Activated effector memory CD4-positive, alpha-beta T cell treated with Interleukin-2 at 50 U/mL for 16 hours (primary cell): Measurements from ENCODE around the gene GIGYF2.

Experiments used
- DNase-seq: peaks from one replicate; pipeline ENCODE4 v3.0.0-alpha.2; 2020

Gene GIGYF2

GRCh38 chr2:232771870-232772269 lies 74.7 kb downstream of the GIGYF2 start:
- no peak for DNase-seq

- no peak for DNase-seq
Measured at GRCh38 chr2:232772531-232772930, 75.4 kb downstream of the GIGYF2 start.

GRCh38 chr2:232773815-232774214 lies 76.7 kb downstream of the GIGYF2 start:
- DNase-seq = no peak

GRCh38 chr2:232776435-232776834 lies 79.3 kb downstream of the GIGYF2 start, which contains the start of gene KCNJ13:
Gene KCNJ13, minus strand, starts transcription at chr2:232776565. Its CDS starts 5,203 bp downstream, at chr2:232771362.
- no peak for DNase-seq

GRCh38 chr2:232777276-232777675 lies 80.1 kb downstream of the GIGYF2 start:
- no peak for DNase-seq

- no peak for DNase-seq
Measured at GRCh38 chr2:232779465-232779864, 82.3 kb downstream of the GIGYF2 start.

- no peak for DNase-seq
Measured at GRCh38 chr2:232779934-232780333, 82.8 kb downstream of the GIGYF2 start.

GRCh38 chr2:232781765-232782164 lies 84.6 kb downstream of the GIGYF2 start:
- no peak for DNase-seq

GRCh38 chr2:232783278-232783677 lies 86.1 kb downstream of the GIGYF2 start:
- DNase-seq = no peak

GRCh38 chr2:232787806-232788205 lies 90.7 kb downstream of the GIGYF2 start:
- no peak for DNase-seq

- DNase-seq = no peak
Measured at GRCh38 chr2:232789082-232789481, 92.0 kb downstream of the GIGYF2 start.

GRCh38 chr2:232791518-232791917 lies 94.4 kb downstream of the GIGYF2 start:
- DNase-seq = no peak

- DNase-seq = no peak
Measured at GRCh38 chr2:232793271-232793670, 96.1 kb downstream of the GIGYF2 start.

- DNase-seq = no peak
Measured at GRCh38 chr2:232794981-232795380, 97.8 kb downstream of the GIGYF2 start.

GRCh38 chr2:232795920-232796319 lies 98.8 kb downstream of the GIGYF2 start:
- no peak for DNase-seq

GRCh38 chr2:232798187-232798586 lies 101.1 kb downstream of the GIGYF2 start:
- no peak for DNase-seq

- no peak for DNase-seq
Measured at GRCh38 chr2:232800166-232800565, 103.0 kb downstream of the GIGYF2 start.

GRCh38 chr2:232802091-232802490 lies 105.0 kb downstream of the GIGYF2 start:
- no peak for DNase-seq

GRCh38 chr2:232809349-232810124 lies 112.4 kb downstream of the GIGYF2 start:
- no peak for DNase-seq

- no peak for DNase-seq
Measured at GRCh38 chr2:232810444-232810843, 113.3 kb downstream of the GIGYF2 start.

- DNase-seq = no peak
Measured at GRCh38 chr2:232815569-232815968, 118.4 kb downstream of the GIGYF2 start.

- DNase-seq = no peak
Measured at GRCh38 chr2:232816657-232817056, 119.5 kb downstream of the GIGYF2 start.

GRCh38 chr2:232817756-232818155 lies 120.6 kb downstream of the GIGYF2 start:
- DNase-seq = no peak

- DNase-seq = no peak
Measured at GRCh38 chr2:232829988-232830387, 132.9 kb downstream of the GIGYF2 start.

GRCh38 chr2:232831496-232831895 lies 134.4 kb downstream of the GIGYF2 start:
- DNase-seq = no peak
